DOHH2 (cell line): ENCODE data around the gene SPAG6.

ENCODE experiments used
- CTCF ChIP-seq: fragments of 200-600 bp; sonication (generic); IDR thresholded peaks from one replicate; pipeline ENCODE4 v1.5.1; 2014; ENCODE audit warnings: antibody characterized with exemption, mild to moderate bottlenecking, low read depth, low read length; ENCODE audit not compliant: poor library complexity, severe bottlenecking
- EZH2phosphoT487 ChIP-seq: fragments of 200-600 bp; sonication (generic); IDR thresholded peaks from 2 replicates; pipeline ENCODE4 v1.6.1; 2017; ENCODE audit warnings: borderline replicate concordance, mild to moderate bottlenecking, antibody characterized with exemption, low read length, moderate library complexity, mixed read lengths

- TF ChIP-seq CTCF, result no peak
- no peak for TF ChIP-seq EZH2phosphoT487
These were observed 10.7 kb upstream of the SPAG6 start for GRCh38 chr10:22334414-22335172.
